ENCODE measurements around the gene PIK3R2.

Gene PIK3R2

GRCh38 chr19:18143902-18144301 lies 9.1 kb upstream of the PIK3R2 start:
- no peak for TF ChIP-seq CTCF (conservative IDR thresholded peaks at IDR 0.05; ENCODE audit: low read depth, low read length)
- no peak for DNase-seq (ENCODE audit: low read depth)
- no peak overlapping the region for H3K4me3 ChIP-seq (ENCODE audit: low read length)

GRCh38 chr19:18144361-18144760 lies 8.6 kb upstream of the PIK3R2 start:
- DNase-seq (ENCODE audit: low read depth), result no peak
- no peak for TF ChIP-seq CTCF (conservative IDR thresholded peaks at IDR 0.05; ENCODE audit: low read depth, low read length)
- H3K4me3 ChIP-seq (ENCODE audit: low read length), result no peak overlapping the region

GRCh38 chr19:18144906-18145305 lies 8.1 kb upstream of the PIK3R2 start:
- no peak for DNase-seq (ENCODE audit: low read depth)
- TF ChIP-seq CTCF (conservative IDR thresholded peaks at IDR 0.05; ENCODE audit: low read depth, low read length), result no peak
- H3K4me3 ChIP-seq (ENCODE audit: low read length), result no peak overlapping the region

- no peak for DNase-seq (ENCODE audit: low read depth)
- H3K4me3 ChIP-seq (ENCODE audit: low read length), result no peak overlapping the region
- no peak for TF ChIP-seq CTCF (conservative IDR thresholded peaks at IDR 0.05; ENCODE audit: low read depth, low read length)
These were observed 7.5 kb upstream of the PIK3R2 start for GRCh38 chr19:18145391-18145999.

- no peak for DNase-seq (ENCODE audit: low read depth)
- TF ChIP-seq CTCF (conservative IDR thresholded peaks at IDR 0.05; ENCODE audit: low read depth, low read length), result no peak
- H3K4me3 ChIP-seq (ENCODE audit: low read length), result no peak overlapping the region
These were observed 5.6 kb upstream of the PIK3R2 start for GRCh38 chr19:18147396-18147795.

- TF ChIP-seq CTCF (conservative IDR thresholded peaks at IDR 0.05; ENCODE audit: low read depth, low read length), result no peak
These were observed 3.4 kb upstream of the PIK3R2 start for GRCh38 chr19:18149596-18149975.

GRCh38 chr19:18150776-18151624 lies 2.0 kb upstream of the PIK3R2 start:
- DNase-seq (ENCODE audit: low read depth), result no peak
- no peak overlapping the region for H3K4me3 ChIP-seq (ENCODE audit: low read length)
- TF ChIP-seq CTCF (conservative IDR thresholded peaks at IDR 0.05; ENCODE audit: low read depth, low read length), result no peak

More at GRCh38 chr19:18149596-18149975, 3.4 kb upstream of the PIK3R2 start:
- no peak overlapping the region for H3K4me3 ChIP-seq (ENCODE audit: low read length)
- DNase-seq (ENCODE audit: low read depth), result no peak
